ENCODE results near the gene KLF7. TPM values are rescaled to one million over a fixed set of nuclear protein-coding genes. Genes with fewer than 3 reads are reported as not detected.

KLF7 gene
- total and polyA plus RNA-seq, 9 of the 15 experiments (the other 6 are each of a cell fraction or from before 2014, with no cell fraction given): 0.04 to 0.54 (median 0.07) TPM

- WGBS (ENCODE audit: insufficient coverage, low coverage, missing lambda C conversion rate): 0% methylated on average over 1 of the region's 1 CpG
Measured at GRCh38 chr2:207135340-207135739, 30.4 kb downstream of the KLF7 start.

DNA sequence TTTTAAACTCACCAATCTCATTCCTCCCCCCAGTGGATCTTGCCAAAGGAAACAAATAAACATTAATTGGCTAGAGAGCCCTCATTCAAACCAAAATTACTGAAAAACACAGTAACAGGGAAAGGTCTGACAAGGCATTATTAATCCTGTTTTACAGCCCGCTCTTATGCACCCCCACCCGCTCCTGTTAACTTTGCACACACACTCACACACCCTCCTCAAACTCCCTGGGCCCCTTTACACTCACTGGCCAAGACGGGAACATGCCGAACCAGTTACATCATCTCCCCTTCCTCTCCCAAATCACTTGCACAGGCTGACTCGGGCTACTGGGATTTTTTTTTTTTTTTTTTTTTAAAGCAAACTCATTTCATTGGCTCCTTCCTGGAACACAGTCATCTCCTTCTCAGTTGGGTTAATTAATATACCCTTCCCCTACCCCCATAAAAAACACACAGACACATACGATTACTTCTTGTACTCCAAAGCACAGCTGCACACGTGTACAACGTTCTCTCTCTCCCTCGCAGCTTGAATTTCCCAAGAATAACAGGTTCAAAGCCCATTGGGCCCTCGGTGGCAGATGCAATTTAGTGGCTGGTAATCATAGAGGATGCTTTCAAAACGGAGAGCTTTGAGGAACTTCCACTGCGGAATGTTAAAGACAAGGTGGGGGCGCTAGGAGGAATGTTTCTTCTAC, 31.8 kb downstream of the KLF7 start:
- in situ Hi-C loops (cut with MboI) (no loop called here), intact Hi-C loops (cut with micrococcal nuclease) (no loop called here)
- no TSS peak for BruUV-seq (replicated peaks)
- FAIRE-seq: no peak
- Histone ChIP-seq H2AFZ (ENCODE audit: low read depth, low read length) (no peak overlapping the region), H3K4me2 (ENCODE audit: insufficient read depth, low read length) (no peak overlapping the region), H3K27ac (ENCODE audit: extremely low read depth, low read depth, low read length) (no peak overlapping the region), H3K4me1 (replicated peaks in 1 of 2; ENCODE audit: control insufficient read depth in 2 of 2, insufficient read depth in 2 of 2, low read length in 2 of 2) (no peaks in the 10 kb centered on the region), H4K20me1 (replicated peaks; ENCODE audit: control insufficient read depth, insufficient read depth, low read length) (no peaks in the 10 kb centered on the region), H3K79me2 (ENCODE audit: control insufficient read depth, insufficient read depth, low read length) (no peaks in the 10 kb centered on the region), H3K9me1 (ENCODE audit: control insufficient read depth, insufficient read depth, low read length) (no peaks in the 10 kb centered on the region), H3K4me3 (no peak overlapping the region), H3K9me3 (replicated peaks; ENCODE audit: control insufficient read depth, insufficient read depth, low read depth, low read length) (no peaks in the 10 kb centered on the region), H3K9ac (ENCODE audit: insufficient read depth in 1 of 2, low read depth in 2 of 2, low read length in 2 of 2) (no peak overlapping the region), H3K36me3 (ENCODE audit: control insufficient read depth, insufficient read depth, low read length) (no peaks in the 10 kb centered on the region), H3K27me3 (ENCODE audit: control insufficient read depth in 2 of 2, insufficient read depth in 2 of 2, low read length in 2 of 2) (no peaks in the 10 kb centered on the region)
- ChIA-PET CTCF (ENCODE audit: low intra/inter-chr PET ratio) (no interaction called here), POLR2A (no interaction called here)
- ATAC-seq: no peak
- 1% methylated on average over 8 of the region's 13 CpGs for WGBS (ENCODE audit: insufficient coverage, low coverage, missing lambda C conversion rate)
- DNase-seq (ENCODE audit: extremely low read depth in 1 of 4, low spot score in 3 of 4): no peak
- TF ChIP-seq ZNF766 (CRISPR knock-in tag; conservative IDR thresholded peaks at IDR 0.05) (no peak), HMG20A (CRISPR knock-in tag; conservative IDR thresholded peaks at IDR 0.05) (no peak), ELF4 (CRISPR knock-in tag; IDR thresholded peaks at IDR 0.05) (no peak), U2AF1 (optimal IDR thresholded peaks at IDR 0.05; ENCODE audit: low read depth, low read length) (no peak), COPS2 (conservative IDR thresholded peaks at IDR 0.05) (no peak), XRCC3 (IDR thresholded peaks at IDR 0.05) (no peak)
- TF ChIP-seq, protein P1, sequence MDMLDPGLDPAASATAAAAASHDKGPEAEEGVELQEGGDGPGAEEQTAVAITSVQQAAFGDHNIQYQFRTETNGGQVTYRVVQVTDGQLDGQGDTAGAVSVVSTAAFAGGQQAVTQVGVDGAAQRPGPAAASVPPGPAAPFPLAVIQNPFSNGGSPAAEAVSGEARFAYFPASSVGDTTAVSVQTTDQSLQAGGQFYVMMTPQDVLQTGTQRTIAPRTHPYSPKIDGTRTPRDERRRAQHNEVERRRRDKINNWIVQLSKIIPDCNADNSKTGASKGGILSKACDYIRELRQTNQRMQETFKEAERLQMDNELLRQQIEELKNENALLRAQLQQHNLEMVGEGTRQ (CRISPR knock-in tag; IDR thresholded peaks at IDR 0.05): no peak

More at GRCh38 chr2:207135340-207135739, 30.4 kb downstream of the KLF7 start:
- FAIRE-seq (no peak), ATAC-seq (no peak), DNase-seq (ENCODE audit: extremely low read depth in 1 of 4, low spot score in 3 of 4) (no peak)
- no peaks in the 10 kb centered on the region for H3K9me3 ChIP-seq (replicated peaks; ENCODE audit: control insufficient read depth, insufficient read depth, low read depth, low read length)
- intact Hi-C loops (cut with micrococcal nuclease): no loop called here
- POLR2A ChIA-PET: no interaction called here
- H3K27ac ChIP-seq (ENCODE audit: extremely low read depth, low read depth, low read length): no peak overlapping the region
- H3K4me1 ChIP-seq (replicated peaks in 1 of 2; ENCODE audit: control insufficient read depth in 2 of 2, insufficient read depth in 2 of 2, low read length in 2 of 2): no peaks in the 10 kb centered on the region
- no peaks in the 10 kb centered on the region for H3K9me1 ChIP-seq (ENCODE audit: control insufficient read depth, insufficient read depth, low read length)
- H3K9ac ChIP-seq (ENCODE audit: insufficient read depth in 1 of 2, low read depth in 2 of 2, low read length in 2 of 2): no peak overlapping the region
- no peak overlapping the region for H2AFZ ChIP-seq (ENCODE audit: low read depth, low read length)
- no peak for TF ChIP-seq ESRRB (CRISPR knock-in tag; IDR thresholded peaks at IDR 0.05; ENCODE audit: borderline replicate concordance)
- TF ChIP-seq ELF4 (CRISPR knock-in tag; IDR thresholded peaks at IDR 0.05): no peak
- TF ChIP-seq POLR2AphosphoS5 (IDR thresholded peaks at IDR 0.05; ENCODE audit: control insufficient read depth, insufficient read depth, low read depth, low read length): no peak
- TF ChIP-seq RBM34 (IDR thresholded peaks at IDR 0.05; ENCODE audit: borderline replicate concordance, insufficient read depth, low read length): no peak
- no peak for TF ChIP-seq JUN (IDR thresholded peaks at IDR 0.05; ENCODE audit: borderline replicate concordance, low read depth, low read length)
- no peak for TF ChIP-seq JUN (CRISPR knock-in tag; IDR thresholded peaks at IDR 0.05; ENCODE audit: borderline replicate concordance)
- TF ChIP-seq ZNF75A (CRISPR knock-in tag; IDR thresholded peaks at IDR 0.05): no peak
- CTCF ChIA-PET (ENCODE audit: low intra/inter-chr PET ratio): no interaction called here
- no TSS peak for BruUV-seq (replicated peaks)
- H3K79me2 ChIP-seq (ENCODE audit: control insufficient read depth, insufficient read depth, low read length): no peaks in the 10 kb centered on the region
- H3K4me2 ChIP-seq (ENCODE audit: insufficient read depth, low read length): no peak overlapping the region
- in situ Hi-C loops (cut with MboI): no loop called here
- no peak overlapping the region for H3K4me3 ChIP-seq
- H3K27me3 ChIP-seq (ENCODE audit: control insufficient read depth in 2 of 2, insufficient read depth in 2 of 2, low read length in 2 of 2): no peaks in the 10 kb centered on the region
- H4K20me1 ChIP-seq (replicated peaks; ENCODE audit: control insufficient read depth, insufficient read depth, low read length): no peaks in the 10 kb centered on the region
- H3K36me3 ChIP-seq (ENCODE audit: control insufficient read depth, insufficient read depth, low read length): no peaks in the 10 kb centered on the region
